Melanocyte of skin (primary cell): Measurements from ENCODE around the gene MAP3K2. TPM values are rescaled to one million over a fixed set of nuclear protein-coding genes. Genes with fewer than 3 reads are reported as not detected.

ENCODE experiments used
- small RNA-seq, 2 donors: library from RNA; depleted of rRNA; stranded (forward); fragments of <200 nt; gene quantifications; one replicate each; pipeline ENCODE3, GENCODE V24; 2012
- total RNA-seq, 2 donors: library from RNA; depleted of rRNA; stranded (reverse); fragments of >200 nt; gene quantifications; 2 replicates each; pipeline ENCODE4 v1.2.3, GENCODE V29; 2012

MAP3K2 gene
- total RNA-seq, result 10 to 100 TPM; 26.0 to 49.2 TPM

GRCh38 chr2:127387655-127388422 lies at the start of gene MAP3K2:
MAP3K2 (minus strand) TSS chr2:127387975; CDS start chr2:127343129, 44,846 bp downstream.

GRCh38 chr2:127418300-127419111 lies 30.7 kb upstream of the MAP3K2 start, which contains the start of gene PROC:
PROC (plus strand) TSS chr2:127418427; CDS start chr2:127419943, 1,516 bp downstream.

DNA sequence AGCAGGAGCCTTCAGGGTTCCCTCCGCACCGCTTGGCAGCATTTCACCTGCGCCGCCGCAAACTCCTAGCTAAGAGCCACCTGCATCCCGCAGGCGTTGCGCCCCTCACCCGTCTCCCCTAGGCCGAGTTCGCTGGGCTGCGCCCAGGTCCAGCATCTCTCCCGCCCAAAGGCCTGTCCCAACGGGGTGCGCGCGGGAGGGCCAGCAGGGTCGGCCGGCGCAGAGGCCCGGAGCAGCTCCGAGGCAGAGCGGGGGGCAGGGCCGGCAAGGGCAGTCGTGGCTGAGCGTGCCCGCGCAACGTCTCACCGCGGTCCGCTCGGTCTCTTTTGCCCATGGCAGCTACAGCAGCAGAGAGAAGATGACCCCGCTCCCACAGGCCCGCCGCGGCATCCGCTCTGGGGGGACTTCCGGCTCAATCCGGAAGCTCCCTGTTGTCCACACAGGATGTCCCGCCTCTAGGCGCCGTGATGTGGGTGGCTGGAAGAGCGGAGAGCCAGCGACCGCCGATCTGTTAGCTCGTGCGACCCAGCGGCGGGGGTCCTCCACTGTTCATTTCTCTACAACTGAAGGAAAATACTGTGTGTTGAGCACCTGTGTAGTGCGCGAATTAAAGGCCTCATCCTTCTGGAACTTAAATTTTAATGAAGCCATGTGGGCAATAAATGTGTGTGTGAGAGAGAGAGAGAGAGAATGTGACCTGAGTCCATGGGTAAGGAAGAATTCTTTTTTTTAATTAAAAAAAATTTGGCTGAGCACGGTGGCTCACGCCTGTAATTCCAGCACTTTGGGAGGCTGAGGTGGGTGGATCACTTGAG lies 93.8 kb downstream of the MAP3K2 start, which contains the start of gene ERCC3:
Gene ERCC3 (minus strand): TSS at position 397 of the 815 bp plus-strand sequence. CDS start 63 bp downstream, at position 334.

Small RNA genes within 50 kb of the gene (small RNA-seq; reads per million reads assigned to genes)
- gene MIR4783 (0 to 0.06 reads per million in 2 donors), gene RNU6-1147P (1.2 to 9.7 reads per million in 2 donors)

Other genes starting within 250 kb of the MAP3K2 start
- under 1 TPM in 1 of 2 donors, not detected in 1; 0.33 TPM for gene CYP27C1, start 167.7 kb downstream of the MAP3K2 start, total RNA-seq
- 10 to 100 TPM; 67.1 to 75.6 TPM for gene ERCC3, start 93.8 kb downstream of the MAP3K2 start, total RNA-seq
- not detected for gene PROC, start 30.5 kb upstream of the MAP3K2 start, total RNA-seq
- 10 to 100 TPM; 29.9 to 46.6 TPM for gene IWS1, start 138.5 kb upstream of the MAP3K2 start, total RNA-seq
- 1 to 10 TPM in 1 of 2 donors, under 1 TPM in 1; under 0.01 to 1.3 TPM for gene MYO7B, start 147.7 kb upstream of the MAP3K2 start, total RNA-seq